KMS-11 (cell line): ENCODE data around the gene BCOR.

Experiments
- H2AFZ ChIP-seq: fragments of 200-600 bp; sonication (generic); 2 replicates; pipeline ENCODE4 v1.6.1; 2016; ENCODE audit warnings: antibody characterized with exemption, mixed run types, low read depth
- H3K27ac ChIP-seq: fragments of 200-600 bp; sonication (generic); 2 replicates; pipeline ENCODE4 v1.6.1; 2016; ENCODE audit warnings: mild to moderate bottlenecking, mixed run types
- H3K27me3 ChIP-seq: fragments of 200-600 bp; sonication (generic); 2 replicates; pipeline ENCODE4 v1.6.1; 2017; ENCODE audit warnings: mild to moderate bottlenecking, low read depth, mixed run types, moderate library complexity; ENCODE audit not compliant: insufficient read depth
- H3K36me3 ChIP-seq: fragments of 200-600 bp; sonication (generic); 2 replicates; pipeline ENCODE4 v1.6.1; 2017; ENCODE audit warnings: mild to moderate bottlenecking, mixed run types; ENCODE audit not compliant: insufficient read depth
- H3K4me1 ChIP-seq: fragments of 200-600 bp; sonication (generic); 2 replicates; pipeline ENCODE4 v1.6.1; 2016; ENCODE audit warnings: mild to moderate bottlenecking, low read depth, mixed run types; ENCODE audit not compliant: poor library complexity, severe bottlenecking
- H3K4me2 ChIP-seq: fragments of 200-600 bp; sonication (generic); 2 replicates; pipeline ENCODE4 v1.7.0; 2016; ENCODE audit warnings: mild to moderate bottlenecking, mixed run types
- H3K4me3 ChIP-seq: fragments of 200-600 bp; sonication (generic); IDR thresholded peaks from 2 replicates; pipeline ENCODE4 v1.6.1; 2017; ENCODE audit warnings: low read depth, low read length, mixed read lengths; ENCODE audit not compliant: insufficient read depth
- H3K79me2 ChIP-seq: fragments of 200-600 bp; sonication (generic); 2 replicates; pipeline ENCODE4 v1.6.1; 2016; ENCODE audit warnings: low read depth, mixed run types; ENCODE audit not compliant: insufficient read depth
- H3K9ac ChIP-seq: fragments of 200-600 bp; sonication (generic); 2 replicates; pipeline ENCODE4 v1.6.1; 2016; ENCODE audit warnings: mild to moderate bottlenecking, mixed run types
- H4K20me1 ChIP-seq: fragments of 200-600 bp; sonication (generic); 2 replicates; pipeline ENCODE4 v1.6.1; 2016; ENCODE audit warnings: mild to moderate bottlenecking, mixed run types; ENCODE audit not compliant: insufficient read depth
- TF ChIP-seq, protein P1 (sequence below): fragments of 200-600 bp; sonication (generic); conservative IDR thresholded peaks from 2 replicates; pipeline ENCODE4 v1.6.1; 2017; ENCODE audit warnings: low read depth, mild to moderate bottlenecking, antibody characterized with exemption, low read length, moderate library complexity, mixed read lengths

Gene BCOR

DNA sequence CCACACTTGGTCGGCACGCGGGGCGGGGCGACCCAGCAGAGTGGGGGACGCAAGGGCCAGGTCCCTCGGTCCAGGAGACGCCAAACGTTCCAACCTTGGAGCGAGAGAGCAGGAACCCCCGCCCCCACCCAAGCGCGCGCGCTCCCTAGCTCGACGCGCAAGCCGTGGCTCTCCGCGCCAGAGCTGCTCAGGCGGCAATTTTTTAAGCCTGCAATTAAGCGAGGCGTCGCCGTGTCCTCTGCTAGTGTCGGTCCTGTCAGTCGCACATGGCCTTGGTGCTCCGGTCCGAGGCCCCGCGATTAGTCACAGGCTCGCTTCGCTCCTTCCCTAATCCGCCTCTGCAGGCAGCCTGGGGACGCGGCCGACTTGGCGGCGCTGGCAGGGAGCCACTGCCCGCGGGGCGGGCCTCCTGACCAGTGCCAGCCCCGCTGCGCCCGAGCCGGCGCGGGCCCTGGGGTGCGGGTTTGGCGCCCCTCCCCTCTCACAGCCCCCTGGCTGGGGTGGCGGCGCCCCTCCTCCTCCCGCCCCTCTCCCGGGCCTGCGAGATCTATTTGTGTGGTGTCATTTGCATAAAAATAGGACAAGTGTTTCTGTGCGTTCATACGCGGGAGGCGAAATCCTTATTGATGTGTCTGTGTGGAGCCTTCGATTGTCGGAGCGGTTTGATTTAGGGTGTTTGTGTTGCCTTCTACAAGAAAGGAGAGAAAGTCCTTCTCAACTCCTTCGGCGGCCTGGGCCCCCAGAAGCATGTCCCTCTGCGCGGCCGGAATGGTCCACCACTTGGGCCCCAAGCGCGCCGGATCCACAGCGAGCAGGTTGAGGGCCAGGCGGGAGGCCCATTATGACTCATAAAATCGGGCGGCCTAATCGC is 9.8 kb upstream of the BCOR start:
- Histone ChIP-seq H3K27ac (peak overlapping the region; percentile 97), H4K20me1 (no peaks in the 10 kb centered on the region), H3K4me2 (peak overlapping the region; percentile 69), H3K4me3 (no peak overlapping the region), H3K9ac (peak overlapping the region; percentile 92), H3K4me1 (peaks cover 29% of the 10 kb centered on the region), H2AFZ (peak overlapping the region; percentile 14; the same call in 1 of the 2 replicates), H3K79me2 (peaks cover 30% of the 10 kb centered on the region; the same call in 1 of the 2 replicates), H3K27me3 (no peaks in the 10 kb centered on the region), H3K36me3 (no peaks in the 10 kb centered on the region)
- TF ChIP-seq, protein P1, sequence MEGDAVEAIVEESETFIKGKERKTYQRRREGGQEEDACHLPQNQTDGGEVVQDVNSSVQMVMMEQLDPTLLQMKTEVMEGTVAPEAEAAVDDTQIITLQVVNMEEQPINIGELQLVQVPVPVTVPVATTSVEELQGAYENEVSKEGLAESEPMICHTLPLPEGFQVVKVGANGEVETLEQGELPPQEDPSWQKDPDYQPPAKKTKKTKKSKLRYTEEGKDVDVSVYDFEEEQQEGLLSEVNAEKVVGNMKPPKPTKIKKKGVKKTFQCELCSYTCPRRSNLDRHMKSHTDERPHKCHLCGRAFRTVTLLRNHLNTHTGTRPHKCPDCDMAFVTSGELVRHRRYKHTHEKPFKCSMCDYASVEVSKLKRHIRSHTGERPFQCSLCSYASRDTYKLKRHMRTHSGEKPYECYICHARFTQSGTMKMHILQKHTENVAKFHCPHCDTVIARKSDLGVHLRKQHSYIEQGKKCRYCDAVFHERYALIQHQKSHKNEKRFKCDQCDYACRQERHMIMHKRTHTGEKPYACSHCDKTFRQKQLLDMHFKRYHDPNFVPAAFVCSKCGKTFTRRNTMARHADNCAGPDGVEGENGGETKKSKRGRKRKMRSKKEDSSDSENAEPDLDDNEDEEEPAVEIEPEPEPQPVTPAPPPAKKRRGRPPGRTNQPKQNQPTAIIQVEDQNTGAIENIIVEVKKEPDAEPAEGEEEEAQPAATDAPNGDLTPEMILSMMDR: no peak

DNA sequence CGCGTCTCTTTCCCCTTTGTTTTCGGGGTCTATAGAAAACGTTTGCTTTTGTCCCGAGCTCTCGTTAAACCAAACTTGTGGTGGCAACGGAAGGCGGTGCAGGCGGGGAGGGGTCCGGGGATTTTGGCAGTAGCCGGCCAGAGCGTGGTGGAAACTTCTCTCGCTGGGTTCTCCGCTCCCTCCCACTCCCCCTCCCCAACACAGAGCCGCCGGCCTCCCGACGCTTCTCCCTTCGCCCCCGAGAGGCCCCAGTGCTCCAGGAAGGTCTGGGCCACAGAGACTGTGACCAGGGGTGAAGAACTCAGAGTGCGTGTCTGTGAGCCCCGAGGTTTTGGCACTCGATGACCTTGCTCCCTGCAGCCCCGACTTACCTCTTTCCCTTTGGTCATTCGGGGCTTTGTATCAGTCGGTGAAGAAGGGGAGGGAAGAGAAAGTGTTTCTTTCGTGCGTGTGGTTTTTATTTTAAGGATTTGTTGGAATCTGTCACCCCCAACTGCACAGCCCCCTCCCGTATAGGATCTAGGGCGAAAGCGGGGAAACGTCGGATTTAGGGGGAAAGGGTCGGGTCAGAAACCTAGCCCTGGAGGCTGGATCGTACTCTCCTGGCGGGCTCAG is 9.0 kb upstream of the BCOR start:
- TF ChIP-seq, protein P1: no peak
- Histone ChIP-seq H3K4me3 (no peak overlapping the region), H3K4me2 (peak overlapping the region; percentile 69), H3K27me3 (no peaks in the 10 kb centered on the region), H3K36me3 (no peaks in the 10 kb centered on the region), H3K4me1 (peaks cover 37% of the 10 kb centered on the region), H3K27ac (peak overlapping the region; percentile 97), H2AFZ (peak overlapping the region; percentile 14; the same call in 1 of the 2 replicates), H4K20me1 (no peaks in the 10 kb centered on the region), H3K9ac (peak overlapping the region; percentile 92), H3K79me2 (peaks cover 34% of the 10 kb centered on the region; the same call in 1 of the 2 replicates)

DNA sequence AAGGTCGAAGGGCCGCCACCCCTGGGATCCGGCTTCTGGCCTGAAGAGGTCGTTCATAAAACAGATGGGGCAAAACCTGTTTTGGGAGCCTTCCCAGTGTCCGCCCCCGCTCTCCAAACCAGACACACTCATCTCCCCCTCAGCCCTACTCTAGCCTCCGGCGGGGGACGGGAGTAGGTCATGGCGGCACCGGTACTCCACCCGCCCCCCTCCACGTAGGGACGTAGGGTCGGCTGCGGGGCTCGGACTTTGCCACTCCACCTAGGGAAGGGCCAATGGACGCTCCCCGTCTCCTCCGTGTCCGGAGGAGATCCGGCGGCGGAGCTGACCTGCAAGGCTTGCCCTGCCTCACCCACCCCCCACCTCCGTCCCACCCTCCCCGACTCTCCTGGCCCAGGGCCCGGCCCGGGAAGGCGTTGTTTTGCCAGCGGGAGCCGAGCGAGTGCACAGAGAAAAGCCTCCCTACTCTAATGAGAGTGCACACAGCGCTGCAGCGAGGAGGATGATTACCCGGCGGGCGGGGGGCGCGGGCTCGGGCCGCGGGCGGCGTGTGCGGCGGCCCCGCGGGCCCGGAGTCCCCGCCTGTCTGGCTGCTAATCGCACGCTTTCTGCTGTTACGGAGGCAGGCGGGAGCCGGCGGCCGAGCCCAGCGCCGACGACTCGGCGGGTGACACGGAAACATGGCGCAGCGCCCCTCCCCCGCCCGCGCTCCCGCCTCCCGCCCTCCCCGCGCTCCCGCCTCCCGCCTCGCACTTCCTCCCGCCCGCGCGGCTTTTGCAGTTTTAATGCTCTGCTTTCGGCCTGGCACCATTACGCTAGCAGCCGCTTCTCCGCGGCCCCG is 8.3 kb upstream of the BCOR start:
- peak overlapping the region; percentile 69 for H3K4me2 ChIP-seq
- no peaks in the 10 kb centered on the region for H3K27me3 ChIP-seq
- peaks cover 34% of the 10 kb centered on the region; the same call in 1 of the 2 replicates for H3K79me2 ChIP-seq
- no peaks in the 10 kb centered on the region for H3K36me3 ChIP-seq
- H3K27ac ChIP-seq: peak overlapping the region; percentile 97
- H4K20me1 ChIP-seq: no peaks in the 10 kb centered on the region
- peak overlapping the region; percentile 92 for H3K9ac ChIP-seq
- TF ChIP-seq, protein P1: no peak
- no peak overlapping the region for H2AFZ ChIP-seq
- peaks cover 41% of the 10 kb centered on the region for H3K4me1 ChIP-seq
- H3K4me3 ChIP-seq: no peak overlapping the region
